Stimulated activated CD4-positive, alpha-beta T cell treated with anti-CD3 and anti-CD28 coated beads, Interleukin-2, amount 100 ng/mL, for 24 hours (primary cell): Measurements from ENCODE around the gene LAMA3.

Experiments used
- DNase-seq, 2 donors: peaks; one replicate each; pipeline ENCODE4 v3.0.0-alpha.2; 2020

The LAMA3 gene

DNA sequence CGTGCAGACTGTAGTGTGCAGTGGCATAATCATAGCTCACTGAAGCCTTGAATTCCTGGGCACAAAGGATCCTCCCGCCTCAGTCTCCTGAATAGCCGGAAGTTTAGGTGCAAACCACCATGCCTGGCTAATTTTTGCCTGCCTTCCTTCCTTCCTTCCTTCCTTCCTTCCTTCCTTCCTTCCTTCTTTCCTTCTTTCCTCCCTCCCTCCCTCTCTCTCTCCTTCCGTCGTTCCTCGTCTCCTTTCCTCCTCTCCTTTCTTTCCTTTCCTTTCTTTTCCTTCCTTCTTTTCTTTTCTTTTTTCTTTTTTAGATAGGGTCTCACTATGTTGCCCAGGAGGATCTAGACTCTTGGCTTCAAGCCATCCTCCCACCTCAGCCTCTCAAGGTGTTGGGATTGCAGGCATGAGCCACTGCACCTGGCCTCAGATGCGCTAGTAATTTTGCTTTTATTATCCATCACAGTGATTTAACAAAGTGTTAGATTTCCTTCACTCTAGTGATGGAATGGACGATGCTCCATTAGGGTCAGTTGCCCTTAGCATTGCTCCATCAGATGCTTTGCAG is 20.0 kb upstream of the LAMA3 start:
- DNase-seq: no peak

DNA sequence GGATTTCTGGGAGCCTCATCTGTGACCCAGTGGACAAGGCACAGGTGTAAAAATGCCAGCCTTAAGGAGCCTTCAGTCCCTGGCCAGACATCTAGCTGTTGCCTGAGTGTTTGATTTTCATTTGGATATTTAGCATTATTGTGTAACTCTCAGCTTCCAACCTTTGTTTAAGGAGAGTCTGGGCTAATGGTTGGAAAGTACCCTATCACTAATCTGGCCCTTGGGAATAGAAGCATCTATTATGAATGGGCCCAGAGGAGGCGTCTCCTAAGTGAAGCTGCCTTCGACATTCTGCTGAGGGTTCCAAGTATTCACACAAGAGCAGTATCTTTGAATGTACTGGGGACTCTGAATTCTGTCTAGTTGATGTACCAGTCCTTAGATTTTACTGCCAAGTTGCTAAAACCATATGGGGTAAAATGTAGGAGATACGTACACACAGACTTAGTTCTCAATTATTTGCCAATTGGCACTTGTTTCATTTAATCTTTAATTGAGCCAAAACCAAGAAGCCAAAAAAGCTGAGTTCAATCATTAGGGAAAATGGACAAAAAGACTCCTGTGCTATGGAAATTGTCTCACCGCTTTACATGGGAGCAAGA is 19.3 kb upstream of the LAMA3 start:
- DNase-seq: no peak

DNA sequence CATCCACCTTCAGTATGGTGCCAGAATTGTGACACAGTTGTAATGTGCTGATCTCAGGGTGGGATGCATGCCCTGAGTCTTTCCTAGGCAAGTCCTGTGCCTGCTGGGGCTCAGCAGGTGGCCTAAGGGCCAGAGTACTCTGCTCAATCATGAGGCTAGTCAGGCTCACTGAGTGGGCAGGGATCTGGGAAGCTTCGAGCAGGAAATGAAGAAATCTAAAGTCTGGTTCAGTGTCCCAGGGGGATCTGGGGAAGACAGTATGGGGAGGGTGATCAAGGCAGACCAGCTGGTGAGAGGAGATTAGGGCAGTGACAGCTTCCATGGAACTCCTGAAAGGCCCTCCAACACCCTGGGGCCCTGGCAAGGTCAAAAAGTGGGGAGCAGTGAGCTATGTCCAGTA is 17.7 kb upstream of the LAMA3 start:
- no peak for DNase-seq

DNA sequence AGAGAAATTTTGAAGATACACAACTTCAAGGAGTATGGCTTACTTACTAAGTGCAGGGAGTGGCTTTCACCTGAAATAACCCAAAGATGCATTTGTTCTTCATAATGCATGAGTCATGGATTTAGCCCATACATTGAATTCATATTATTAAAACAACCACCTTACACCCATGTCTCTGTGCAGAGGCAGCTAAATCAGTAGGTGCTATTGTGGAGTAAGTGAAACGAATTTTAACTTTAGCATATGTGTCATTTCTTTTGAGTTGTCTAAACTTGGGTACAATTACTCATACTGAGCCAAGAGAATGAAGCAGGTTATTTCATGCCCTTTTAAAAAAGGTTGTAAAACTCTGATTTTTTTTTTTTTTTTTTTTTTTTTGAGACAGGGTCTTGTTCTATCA is 15.5 kb upstream of the LAMA3 start:
- no peak for DNase-seq

DNA sequence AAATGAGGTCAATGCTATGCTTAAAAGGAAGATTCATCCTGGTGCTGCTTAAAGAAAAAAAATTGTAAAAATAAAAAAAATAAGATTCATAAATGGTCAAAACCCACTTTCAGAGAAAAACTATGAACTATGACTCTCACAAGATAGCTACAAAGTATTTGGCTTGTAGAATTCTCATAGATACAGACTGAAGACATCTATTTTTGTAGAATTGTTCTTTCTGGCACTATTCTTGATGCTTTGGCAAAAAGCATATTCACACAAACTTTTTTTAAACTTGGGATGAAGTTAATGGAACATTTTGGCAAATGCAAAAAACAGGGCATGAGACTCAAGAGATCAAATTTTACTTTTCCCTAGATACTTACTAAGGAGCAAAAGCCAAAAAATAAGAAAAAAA is 14.0 kb upstream of the LAMA3 start:
- no peak for DNase-seq

DNA sequence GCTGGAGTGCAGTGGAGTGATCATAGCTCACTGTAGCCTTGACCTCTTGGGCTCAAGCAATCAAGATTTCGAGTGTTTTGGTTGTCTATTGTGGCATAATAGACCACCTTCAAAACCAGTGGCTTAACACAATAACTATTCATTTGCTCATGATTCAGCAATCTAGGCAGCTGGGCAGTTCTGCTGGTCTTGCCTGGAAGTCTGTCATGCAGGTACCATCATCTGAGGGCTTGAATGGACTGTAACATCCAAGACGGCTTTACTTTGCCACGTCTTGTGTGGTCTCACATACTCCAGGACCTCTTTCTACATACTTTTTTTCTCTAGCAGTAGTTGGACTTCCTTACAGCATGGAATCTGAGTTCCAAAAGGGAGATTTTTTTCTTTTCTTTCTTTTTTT is 13.4 kb upstream of the LAMA3 start:
- no peak for DNase-seq

DNA sequence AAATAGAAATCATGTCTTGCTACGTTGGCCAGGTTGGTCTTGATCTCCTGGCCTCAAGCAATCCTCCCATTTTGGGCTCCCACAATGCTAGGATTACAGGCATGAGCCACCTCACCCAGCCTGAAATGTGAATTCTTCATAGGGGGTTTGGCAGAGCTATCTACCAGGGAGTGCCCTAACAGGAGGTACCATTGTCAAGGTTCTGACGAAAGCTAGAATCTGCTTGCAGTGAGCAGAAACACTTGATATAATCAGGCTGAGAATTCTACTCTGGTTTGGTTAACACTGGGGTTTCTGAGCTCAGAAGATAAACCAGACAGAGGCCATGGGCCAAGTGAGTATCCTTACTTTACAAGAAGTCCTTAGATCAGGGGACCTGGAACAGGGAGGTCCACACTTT is 7.2 kb upstream of the LAMA3 start:
- DNase-seq: no peak

DNA sequence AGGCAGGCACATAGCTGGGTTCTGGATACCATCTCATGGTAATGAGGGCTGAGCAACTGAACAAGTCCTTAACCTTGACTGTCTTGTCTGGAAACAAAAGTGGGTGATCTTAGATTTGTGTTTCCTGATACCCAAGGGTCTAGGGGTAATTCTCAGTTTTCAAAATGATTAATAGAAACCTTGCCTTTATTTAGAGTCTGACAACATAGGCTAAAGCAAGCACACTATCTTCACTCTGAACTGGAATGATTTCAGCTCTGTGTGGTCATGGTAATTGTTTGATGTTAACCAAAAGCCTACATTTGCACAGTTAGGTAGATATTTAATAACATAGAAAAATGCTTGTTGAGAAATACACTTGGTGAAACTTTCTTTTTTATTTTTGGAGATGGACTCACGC is 6.8 kb upstream of the LAMA3 start:
- DNase-seq: no peak

DNA sequence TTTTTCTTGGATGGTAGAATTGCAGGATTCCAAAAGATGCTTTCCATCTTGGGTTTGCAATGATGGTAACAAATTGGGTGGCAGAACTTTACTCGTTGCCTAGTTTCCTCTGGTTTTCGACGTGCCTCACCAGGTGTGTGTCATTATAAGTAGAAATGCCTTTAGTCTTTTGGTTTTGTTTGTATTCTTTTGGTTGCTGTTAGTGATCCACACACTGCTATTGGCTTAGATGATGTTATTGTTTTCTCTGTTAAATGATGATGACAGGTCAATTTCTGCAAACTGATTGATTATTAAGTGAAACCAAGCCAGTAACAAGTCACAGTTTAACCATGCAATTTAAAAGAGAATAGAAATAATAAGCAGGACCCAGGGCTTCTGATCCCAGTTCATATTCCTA is 6.1 kb upstream of the LAMA3 start:
- no peak for DNase-seq

DNA sequence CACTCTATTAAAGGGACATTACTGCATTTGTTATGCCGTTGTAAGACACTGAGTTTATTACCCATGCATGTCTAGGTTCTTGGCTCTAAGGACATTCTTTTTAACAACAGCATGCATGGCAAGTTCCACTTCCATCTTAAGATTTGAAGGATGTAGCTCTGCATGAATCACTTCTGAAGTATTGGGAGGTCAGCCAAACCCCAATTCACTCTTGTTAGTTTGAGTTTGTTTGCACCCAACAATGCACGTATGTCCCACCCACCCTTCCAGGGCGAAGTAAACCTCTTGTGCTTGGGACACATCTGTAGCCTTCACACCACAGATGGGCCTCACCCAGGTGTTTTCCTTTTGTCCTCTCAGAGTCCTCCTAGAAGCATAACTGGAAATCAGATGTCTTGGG is 5.6 kb upstream of the LAMA3 start:
- no peak for DNase-seq

DNA sequence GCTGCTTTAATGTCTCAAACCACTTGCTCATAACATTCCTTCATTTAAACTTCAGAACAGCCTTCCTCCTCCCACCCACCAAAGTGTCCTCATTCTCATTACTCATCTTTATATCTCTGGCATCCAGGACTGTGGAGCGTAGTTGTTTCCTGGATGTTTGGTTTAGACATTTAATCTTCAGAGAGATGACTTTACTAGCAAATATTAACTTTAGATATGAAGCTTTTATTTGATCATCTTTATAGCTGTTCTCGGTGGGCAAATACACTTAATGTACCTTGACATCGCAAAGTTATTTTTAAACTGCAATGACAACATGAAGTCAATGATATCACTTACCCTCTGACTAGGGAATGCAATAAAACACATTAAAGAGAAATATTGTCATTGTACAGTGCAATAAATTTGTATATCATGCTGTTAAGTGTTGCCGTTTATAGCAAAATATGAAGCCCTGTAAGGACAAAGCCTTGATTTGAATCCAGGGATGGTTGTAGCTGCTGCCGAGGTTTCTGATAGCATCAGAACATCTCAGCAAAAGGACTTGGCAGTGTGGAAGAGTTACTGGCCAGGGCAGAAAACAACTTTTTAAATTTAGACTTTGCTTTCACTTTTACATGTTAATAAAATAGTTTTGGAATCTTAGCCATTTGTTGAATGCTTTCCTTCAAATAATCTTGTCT is 4.6 kb upstream of the LAMA3 start:
- no peak for DNase-seq

DNA sequence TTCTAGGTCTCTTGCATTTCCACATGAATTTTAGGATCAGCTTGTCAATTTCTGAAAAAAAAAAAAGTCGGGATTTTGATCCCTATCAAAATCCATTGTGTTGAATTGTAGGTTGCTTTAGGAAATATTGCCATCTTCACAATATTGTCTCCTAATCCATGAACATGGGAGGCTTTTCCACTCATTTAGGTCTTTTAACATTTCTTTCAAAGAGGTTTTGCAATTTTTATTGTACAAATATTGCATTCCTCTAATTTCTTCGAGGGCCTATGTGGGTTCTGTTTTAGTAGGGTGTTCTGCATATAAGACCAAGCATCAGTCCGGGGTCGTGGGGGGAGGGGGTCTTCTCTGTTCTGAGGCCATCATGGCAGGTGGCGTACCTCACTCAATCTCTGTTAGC is 725 bp upstream of the LAMA3 start:
- no peak for DNase-seq

DNA sequence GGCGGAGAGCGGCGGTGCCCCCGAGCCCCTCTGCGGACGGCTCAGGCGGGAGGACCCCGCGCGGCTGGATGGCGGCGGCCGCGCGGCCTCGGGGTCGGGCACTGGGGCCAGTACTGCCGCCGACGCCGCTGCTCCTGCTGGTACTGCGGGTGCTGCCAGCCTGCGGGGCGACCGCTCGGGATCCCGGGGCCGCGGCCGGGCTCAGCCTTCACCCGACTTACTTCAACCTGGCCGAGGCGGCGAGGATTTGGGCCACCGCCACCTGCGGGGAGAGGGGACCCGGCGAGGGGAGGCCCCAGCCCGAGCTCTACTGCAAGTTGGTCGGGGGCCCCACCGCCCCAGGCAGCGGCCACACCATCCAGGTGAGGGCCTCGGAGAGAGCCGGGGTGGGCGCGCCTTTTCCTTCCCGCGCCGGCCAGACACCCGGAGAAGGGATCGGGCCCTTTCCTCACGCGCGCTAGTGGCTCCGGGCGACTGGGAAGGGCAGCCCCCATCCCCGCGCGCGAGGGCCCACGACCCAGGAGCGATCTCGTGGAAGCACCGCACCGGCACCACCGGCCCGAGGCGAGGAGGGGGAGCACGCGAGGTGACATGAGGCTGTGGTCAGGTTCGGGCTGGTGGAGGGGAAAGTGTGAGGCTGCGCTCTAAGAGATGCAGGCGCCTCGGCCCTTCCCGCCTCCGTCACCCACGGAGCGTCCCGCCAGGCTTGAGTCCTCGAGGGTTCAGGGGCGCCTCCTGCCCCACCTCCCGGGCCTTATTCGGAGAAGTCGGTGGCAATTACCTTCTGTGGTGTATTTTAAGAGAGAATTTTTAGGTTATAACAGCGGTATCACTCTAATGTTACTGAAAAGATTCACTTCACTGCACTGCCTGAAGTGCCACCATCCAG is 607 bp downstream of the LAMA3 start:
- peak; percentile 21 to 32 for DNase-seq

DNA sequence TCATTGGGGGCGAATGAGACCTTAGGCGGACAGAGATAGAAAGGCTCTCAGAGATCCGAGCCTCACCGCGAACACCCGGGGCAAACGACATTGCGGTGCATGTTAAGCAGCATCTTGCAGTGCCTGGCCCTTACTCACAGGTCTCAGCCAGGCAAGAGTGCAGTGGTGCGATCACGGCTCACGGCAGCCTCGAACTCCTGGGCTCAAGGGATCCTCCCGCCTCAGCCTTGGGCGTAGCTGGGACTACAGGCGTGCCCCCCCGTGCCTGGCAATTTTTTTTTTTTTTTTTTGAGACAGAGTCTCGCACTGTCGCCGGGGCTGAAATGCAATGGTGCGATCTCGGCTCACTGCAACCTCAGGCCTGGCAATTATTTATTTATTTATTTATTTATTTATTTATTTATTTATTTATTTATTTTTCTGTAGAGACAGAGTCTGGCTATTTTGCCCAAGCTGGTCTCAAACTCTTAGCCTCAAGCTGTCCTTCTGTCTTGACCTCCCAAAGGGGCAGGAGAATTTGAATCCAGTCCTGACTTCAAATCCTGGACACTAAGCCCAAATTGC is 1.3 kb downstream of the LAMA3 start:
- DNase-seq: no peak

DNA sequence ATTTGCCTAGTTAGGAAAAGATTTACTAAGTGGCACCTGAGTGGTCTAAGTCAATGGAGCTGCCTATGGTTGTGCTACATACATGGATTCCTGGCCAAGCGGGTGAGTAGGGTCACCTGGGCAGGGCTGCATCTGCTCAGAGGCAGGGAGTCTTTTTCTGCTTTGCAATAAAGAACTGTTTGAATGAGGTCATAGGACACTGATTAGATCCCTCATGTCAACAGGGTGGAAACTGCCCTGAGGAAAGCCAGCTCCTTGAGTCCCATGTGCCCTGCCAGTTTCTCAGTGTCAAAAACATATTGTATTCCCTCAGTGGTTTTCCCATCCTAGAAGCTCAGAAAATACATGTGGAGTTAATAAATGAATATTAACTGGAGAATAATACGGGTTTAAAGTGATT is 4.6 kb downstream of the LAMA3 start:
- DNase-seq: no peak

DNA sequence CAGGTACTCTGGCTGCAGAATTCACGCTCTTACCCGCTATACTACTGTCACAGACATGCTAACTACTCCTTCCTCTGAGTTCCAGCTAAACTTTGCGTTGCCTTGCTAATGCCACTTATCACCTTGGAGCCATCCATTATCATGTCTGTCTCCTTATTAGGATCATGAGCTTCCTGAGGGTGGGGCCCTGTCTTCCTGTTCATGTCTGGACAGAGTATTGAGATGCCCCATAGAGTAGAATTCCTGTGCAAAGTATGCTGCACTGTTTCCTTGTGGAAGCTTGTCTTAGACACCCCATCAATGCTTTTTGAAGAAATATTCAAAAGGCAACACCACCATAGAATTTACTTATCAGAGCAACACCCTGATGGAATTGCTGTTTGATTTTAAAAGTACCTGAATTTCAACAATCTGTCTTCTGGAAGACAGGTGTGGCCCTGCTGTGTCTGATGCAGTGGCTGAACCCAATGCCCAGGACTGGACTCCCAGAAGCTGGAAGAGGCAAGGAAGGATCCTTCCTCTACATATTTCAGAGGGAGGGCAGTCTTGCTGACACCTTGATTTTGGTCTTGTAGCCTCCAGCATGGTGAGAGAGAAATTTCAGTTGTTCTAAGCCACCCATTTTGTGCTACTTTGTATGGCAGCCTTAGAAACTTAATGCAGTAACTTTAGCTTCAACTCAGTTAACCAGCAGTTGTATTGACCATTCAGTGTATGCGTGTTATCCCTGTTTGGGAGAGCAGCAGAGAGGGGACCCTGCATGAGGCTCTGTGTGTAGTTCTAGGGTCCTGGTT is 5.6 kb downstream of the LAMA3 start:
- DNase-seq: no peak

DNA sequence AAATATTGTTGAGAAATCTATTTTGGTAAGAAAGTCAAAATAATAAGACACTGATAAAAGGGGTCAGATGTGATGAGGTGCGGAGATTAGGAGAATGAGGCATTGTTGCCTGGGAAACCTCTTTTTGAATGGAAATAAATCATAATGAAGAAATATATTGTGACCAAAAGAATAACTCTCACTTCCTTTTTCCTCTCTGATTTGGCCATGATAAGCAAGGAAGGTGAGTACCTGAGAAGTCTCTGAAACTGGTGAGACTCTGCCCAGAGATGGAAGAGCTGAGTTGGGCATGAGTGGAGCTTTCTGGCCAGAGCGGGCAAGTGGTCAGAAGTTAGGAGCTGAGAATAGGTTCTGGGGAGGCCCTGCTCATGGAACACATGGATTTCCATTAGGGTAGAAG is 11.8 kb downstream of the LAMA3 start:
- no peak for DNase-seq

DNA sequence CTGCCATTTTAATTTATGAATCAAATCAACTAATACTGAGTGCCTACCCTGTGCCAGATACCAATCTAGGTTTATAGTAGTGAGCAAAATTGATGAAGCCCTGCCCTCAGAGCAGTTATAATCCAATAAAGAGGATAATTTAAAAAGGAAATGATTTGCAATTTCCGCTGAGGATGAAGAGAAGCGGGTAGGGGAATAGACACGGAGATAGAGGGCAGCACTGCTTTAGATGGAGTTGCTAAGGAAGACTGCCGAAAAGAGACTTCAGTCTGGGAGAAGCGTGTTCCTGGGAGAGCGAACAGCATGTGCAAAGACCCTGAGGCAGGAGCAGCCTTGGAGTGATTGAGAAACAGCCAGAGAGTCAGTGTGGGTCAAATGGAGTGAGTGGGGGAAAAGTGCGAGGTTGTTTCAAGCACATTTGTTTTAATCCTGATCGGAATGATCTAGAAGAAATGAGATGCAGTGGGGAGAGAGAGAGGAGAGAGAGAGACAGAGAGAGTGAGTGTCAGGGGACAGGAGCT is 12.4 kb downstream of the LAMA3 start:
- no peak for DNase-seq

DNA sequence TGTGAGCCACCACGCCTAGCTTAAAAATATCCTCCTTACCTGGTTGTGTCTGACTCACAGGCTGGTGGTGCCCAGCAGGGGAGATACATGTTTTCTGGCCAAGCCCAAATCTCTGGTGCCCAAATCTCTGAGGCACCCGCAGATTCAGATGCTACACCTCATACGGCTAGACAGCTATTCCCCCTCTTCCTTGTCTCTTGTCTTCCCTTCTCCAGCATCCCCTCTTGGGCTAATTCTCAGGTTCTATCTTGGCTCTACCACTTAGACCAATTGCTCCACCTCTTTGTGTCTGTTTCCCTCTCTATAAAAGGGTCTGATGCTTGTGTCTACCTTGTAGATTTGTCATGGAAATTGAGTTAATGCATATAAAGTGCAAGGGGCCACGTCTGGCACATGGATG is 13.4 kb downstream of the LAMA3 start:
- no peak for DNase-seq

DNA sequence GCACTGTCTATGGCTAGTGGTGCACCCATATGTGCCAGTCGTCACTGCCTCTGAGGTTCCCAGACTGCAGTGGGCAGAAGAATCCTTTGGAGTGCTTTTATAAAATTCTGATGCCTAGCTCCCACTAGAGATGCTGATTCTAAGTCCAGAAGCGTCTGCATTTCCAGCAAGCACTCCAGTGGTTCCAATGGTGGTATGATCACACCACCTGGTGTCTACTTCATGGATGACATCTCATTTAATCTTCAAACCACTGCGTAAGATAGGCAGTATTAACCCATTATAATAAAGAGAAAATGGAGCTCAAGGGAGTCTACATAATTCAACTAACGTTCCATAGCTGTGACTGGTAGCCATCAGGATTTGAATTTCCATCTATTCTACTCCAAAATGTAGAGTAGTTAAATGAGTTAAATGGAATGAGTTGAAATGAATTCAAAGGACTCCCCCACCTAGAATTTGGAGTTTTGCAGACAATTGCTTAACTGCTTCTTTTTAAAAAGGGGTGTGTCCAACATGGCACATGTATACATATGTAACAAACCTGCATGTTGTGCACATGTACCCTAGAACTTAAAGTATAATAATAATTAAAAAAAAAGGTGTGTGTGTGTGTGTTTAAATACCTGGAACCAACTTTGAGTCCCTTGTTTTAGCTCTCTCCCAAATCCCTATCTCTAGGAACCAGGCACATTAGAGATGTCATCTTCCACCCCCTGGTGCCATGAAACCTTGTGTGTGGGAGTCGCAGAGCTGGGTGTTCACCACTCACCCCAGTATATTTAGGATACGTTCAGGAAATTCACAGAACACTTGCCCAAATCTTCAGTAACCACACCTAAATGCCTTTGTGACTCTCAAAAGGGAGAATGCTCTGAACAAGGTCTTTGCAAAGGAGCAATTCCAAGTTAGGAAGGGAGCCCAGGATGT is 14.1 kb downstream of the LAMA3 start:
- no peak for DNase-seq

DNA sequence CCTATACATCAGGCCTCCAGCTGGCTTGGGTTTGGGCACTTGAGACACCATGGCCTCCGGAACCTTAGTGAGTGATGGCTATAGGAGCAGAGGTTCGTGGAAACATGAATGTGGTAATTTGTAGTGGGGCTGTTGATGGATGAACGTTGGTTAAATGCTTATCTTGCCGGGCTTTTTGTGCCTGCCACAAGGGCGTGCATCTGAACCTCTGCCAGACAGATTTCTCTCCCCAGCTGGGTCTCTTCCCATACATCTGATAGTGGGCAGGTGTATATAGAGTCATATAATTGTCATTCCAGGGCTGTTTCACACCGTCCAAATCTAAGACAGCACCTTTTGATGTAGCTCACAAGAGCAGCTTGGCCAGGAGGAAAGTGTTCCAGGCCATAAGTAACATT is 14.7 kb downstream of the LAMA3 start:
- DNase-seq: no peak
